NOMO-1 (cell line): Measurements from ENCODE around the gene DYSF.

ENCODE experiments used
- DNase-seq, 2 experiments: peaks; one replicate each; lab custom pipeline; 2025; ENCODE audit not compliant: unreplicated experiment in 2 of 2; lab: John Stamatoyannopoulos, UW

DYSF gene

GRCh38 chr2:71521436-71521950 is 68.1 kb downstream of the DYSF start:
- DNase-seq = no peak

DNA sequence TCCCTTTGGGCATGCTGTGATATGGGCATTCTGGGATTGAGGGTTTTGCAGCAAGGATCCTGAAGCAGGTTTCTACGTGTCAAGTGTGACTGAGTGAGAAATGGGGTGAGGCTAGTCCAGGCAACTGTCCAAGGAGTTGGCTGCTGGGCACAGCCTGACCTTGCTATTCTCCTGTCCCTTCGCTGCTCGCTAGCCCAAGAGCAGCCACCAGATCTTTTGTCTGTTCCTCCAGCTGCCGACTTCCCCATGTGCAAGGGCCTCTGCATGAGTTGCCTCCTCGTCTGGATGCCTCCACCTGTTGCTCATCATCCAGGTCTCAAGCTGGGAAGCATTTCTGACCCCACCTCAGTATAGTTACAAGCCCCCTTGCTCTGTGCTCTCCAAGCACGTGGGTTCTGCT is 71.1 kb downstream of the DYSF start:
- DNase-seq = no peak

DNA sequence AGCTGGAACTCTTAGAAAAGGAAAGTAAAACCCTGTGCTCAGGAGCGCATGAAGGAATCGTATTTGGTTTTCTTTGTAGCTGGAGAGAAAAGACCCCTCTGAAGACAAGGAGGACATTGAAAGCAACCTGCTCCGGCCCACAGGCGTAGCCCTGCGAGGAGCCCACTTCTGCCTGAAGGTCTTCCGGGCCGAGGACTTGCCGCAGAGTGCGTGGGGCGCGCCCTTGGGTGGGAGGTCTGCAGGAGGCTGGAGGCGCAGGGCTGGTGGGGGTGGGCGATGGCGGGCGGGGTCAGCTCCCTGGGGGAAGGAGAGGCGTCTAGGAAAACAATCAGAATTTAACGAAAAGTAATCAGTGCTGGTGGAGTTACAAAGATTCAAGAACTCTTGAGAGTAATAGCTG is 72.8 kb downstream of the DYSF start:
- DNase-seq = no peak

DNA sequence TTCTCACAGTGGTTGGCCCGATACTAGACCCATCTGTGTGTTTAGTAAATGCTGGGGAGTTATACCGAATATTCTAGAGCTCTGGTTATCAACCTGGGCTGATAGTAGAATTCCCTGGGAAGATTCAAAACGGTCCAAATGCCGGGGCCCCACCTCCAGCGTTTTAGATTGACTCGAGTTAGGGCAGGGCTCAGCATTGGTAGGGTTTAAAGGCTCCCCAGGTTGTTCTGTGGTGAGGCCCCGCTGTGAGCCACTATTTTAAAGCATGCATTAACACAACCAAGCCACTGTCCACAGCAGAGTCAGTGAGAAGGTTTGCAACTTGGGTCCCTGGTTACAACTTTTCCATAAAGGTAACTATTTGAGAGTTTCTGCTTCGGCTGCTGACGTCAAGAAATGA is 73.6 kb downstream of the DYSF start:
- DNase-seq = no peak

- DNase-seq = no peak
These were observed 74.8 kb downstream of the DYSF start for GRCh38 chr2:71528131-71528591.

- no peak for DNase-seq
These were observed 75.4 kb downstream of the DYSF start for GRCh38 chr2:71528749-71529148.

DNA sequence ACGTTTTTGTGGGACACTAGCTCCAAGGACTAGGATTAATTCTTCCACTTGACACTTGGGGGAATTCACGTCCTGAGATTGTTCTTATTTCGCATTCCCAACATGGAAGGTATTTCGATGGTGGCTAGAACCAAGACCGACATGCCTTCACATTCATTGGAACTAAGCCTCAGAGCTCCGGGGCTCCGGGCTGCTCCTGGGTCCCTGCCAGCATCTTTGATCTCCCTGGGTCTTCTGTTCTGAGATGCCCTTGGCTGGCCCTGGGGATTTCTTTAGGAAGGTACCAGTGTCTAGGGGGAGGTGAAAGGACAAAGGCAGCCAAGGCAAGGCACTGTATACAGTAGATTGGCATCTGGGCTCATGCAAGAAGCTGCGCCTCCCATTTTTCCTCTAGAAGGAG is 76.8 kb downstream of the DYSF start:
- no peak for DNase-seq

GRCh38 chr2:71530641-71531332 is 77.4 kb downstream of the DYSF start:
- DNase-seq = peak; percentile 2 to 29

GRCh38 chr2:71531522-71532047 is 78.2 kb downstream of the DYSF start:
- peak in 1 of 2 experiments; percentile 11 for DNase-seq

DNA sequence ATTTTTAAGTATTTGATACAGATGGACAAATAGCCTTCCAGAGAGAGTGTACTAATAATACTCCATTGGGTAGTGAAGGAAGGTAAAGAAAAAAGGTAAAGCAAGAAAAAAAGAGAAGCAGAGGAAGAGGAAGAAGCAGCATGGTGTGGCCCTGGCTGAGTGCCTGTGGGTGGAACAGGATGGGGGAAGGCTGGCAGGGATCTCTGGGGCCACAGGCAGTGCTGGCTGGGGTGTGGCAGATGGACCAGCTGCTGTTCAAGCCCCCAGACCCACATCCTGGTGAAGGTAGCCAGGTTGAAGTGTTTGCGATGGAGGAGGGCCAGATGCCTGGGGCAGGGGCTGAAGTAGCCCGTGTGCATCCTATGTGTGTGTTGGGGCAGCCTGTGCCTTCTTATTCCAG is 79.0 kb downstream of the DYSF start:
- DNase-seq = no peak

DNA sequence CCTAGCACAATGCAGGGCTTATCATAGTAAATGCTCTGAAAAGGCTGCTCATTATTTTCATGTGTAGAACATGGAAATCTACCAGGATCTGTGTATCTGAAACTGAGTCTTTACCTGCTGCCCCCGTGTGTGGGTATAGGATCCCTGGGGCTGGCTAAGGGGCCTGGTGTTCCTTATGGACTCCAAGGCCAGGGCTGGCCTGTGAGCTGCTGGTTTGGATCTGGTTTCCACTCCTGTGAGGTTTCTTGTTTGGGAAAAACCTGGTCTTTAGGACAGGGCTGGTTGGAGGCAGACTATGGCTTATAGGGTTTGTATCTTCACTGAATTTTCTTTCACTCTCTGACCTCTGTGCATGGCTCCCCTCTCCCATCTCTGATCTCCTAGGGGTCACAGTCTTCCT is 80.8 kb downstream of the DYSF start:
- DNase-seq = no peak

DNA sequence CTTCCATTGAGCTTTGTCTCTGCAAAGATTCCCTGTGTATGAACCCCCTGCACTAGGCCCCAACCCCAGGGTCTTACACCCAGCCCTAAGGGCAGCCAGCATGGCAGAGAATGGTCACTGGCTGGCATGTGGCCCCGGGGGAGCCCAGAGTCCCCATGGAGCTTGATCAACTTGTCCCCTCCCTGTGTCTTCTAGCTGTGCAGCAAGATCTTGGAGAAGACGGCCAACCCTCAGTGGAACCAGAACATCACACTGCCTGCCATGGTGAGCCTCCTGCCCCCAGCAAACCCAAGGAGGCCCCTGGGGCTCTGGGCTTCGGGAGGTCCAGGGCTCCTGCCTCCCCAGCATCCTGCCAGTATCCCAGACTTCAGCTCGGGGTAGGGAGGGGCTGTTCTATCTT is 81.5 kb downstream of the DYSF start:
- DNase-seq = no peak

DNA sequence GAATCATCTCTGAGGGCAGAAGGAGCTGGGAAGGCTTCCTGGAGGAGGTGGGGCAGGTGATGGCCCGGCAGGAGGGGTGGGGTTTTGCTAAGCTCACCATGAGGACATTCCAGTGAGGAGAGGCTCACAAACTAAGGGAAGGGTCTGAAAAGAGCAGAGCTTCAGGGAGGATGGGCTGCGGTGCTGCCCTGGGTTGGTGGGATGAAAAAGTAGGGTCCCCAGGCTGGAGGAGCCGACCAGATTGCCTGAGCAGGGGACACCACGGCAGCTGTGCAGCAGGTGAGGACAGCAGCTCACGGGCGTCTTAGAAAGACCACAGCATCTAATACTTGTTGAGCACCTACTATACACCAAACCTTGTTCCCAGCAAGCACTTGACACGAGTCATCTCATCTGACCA is 82.2 kb downstream of the DYSF start:
- no peak for DNase-seq

DNA sequence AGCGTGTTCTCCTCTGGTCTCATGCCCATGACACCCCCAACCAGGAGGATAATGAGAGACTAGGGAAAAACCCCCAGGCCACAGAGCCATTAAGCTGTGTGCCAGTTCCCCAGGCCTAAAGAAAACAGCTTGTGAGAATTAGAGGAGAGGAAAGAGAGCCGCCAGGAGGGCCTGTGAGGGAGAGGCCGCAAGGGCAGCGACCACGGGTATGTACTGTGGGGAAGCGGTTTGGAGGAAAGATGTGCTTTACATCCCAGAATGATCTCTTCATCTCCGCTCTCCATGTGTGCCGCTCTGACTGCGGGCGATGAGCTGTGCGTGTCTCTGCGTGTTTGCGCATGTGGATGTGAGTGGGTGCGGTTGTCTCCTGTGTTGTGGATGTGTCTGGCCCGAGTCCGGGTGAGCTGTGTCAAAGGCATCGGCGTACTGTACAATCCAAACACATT is 82.9 kb downstream of the DYSF start:
- DNase-seq = no peak

DNA sequence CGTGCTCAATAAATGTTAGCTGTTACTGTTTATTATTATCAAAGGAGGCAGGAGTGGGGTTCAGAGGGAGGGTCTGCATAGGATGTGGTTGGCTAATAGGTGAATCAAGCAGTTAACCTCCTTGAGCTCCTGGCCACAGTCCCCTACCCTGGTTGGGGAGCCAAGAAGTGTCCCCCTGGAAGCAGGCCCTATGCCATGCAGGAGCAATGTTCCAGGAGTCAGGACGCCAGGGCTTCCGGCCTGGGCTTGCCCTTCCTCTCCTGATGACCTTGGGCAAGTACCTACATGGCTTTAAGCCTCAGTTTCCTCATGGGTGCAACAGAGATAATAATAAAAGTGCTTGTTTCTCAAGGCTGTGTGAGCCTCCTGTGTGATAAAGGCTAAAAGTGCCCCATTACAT is 84.9 kb downstream of the DYSF start:
- no peak for DNase-seq

DNA sequence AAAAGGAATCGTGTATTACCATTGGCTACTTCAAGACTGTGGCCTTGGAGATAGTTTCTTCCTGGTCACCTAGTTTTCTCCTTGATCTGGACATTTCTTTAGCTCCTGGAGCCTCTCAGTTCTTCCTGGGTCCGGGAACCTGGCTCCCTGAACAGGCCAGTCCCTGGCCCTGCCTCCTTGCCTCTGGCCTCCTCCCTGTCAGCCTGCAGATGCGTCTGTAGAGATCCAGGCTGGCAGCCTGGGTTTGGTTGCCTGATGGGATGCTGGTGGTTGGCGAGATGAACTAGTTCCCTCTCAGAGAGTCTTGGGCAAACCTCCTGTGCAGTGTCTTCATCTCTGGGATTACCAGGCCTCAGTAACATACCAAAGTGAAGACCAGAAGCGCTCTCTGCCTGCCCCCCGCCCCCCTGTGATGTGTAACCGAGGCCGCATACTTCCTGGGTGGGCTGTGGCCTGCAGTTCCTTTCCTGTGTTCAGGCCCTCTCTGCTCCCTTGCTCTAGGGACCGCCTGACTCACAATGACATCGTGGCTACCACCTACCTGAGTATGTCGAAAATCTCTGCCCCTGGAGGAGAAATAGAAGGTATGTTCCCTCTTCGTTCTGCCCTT is 85.4 kb downstream of the DYSF start:
- no peak for DNase-seq

GRCh38 chr2:71540818-71541217 is 87.5 kb downstream of the DYSF start:
- DNase-seq = no peak

- no peak for DNase-seq
These were observed 91.7 kb downstream of the DYSF start for GRCh38 chr2:71544919-71545571.

GRCh38 chr2:71545572-71546274 is 92.4 kb downstream of the DYSF start:
- peak in 1 of 2 experiments; percentile 20 for DNase-seq

DNA sequence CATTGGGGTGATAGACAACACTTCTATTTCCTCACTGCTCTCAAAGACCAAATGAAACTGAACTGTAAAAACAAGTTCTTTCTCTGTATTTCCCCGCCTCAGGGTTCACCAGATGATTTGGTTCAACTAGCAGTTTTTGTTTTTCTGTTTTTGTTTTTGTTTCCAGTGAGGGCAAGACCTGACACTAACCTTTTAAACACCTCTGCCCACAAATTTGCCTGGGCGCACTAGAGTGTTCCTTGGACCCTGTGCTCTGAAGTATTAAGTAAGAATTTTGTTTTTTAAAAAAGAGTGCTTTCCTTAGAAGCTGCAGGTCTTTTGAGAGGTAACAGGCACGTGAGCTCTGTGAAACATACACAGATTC is 92.9 kb downstream of the DYSF start:
- DNase-seq = no peak

DNA sequence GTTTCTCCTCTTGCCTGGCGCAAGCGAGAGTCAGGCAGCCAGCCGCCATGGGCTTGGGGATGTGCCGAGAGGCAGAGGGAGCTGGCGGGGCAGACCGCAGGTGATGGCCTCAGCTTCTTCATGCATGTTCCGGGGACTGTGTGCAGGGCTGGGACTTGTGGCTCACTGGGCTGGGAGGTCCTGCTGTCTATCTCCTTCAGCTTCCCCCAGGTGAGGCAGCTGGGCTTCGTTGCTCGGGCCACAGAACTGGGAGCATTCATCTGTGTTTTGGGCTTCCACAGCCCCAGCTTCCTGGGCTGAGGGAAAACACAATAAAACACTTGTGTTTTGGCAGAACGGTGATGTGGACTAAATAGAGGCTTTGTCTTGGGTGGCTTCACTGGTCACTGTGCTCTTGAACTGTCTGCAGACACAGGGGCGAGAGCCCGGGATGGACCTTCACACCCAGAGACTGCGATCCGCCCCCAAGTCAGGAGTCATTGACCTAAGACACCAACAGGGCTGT is 93.5 kb downstream of the DYSF start:
- DNase-seq = no peak
